CD4-positive, alpha-beta memory T cell (primary cell): ENCODE data around the gene CORO7. TPM values are rescaled to one million over a fixed set of nuclear protein-coding genes. Genes with fewer than 3 reads are reported as not detected.

Experiments
- CTCF ChIA-PET: fragments of 350-600 bp; sonication (Branson Sonifier 250); formaldehyde crosslinking; loops from one replicate; lab custom pipeline; 2021; ENCODE audit warnings: inconsistent platforms; ENCODE audit not compliant: partially characterized antibody; lab: Charles Lee
- POLR2A ChIA-PET: fragments of 350-600 bp; sonication (Branson Sonifier 250); formaldehyde crosslinking; loops from one replicate; lab custom pipeline; 2021; ENCODE audit not compliant: partially characterized antibody; lab: Charles Lee
- DNase-seq, 5 donors: peaks; one replicate each; pipeline versions ENCODE4 v3.0.0 to v3.0.0-alpha.2; 2020 to 2022; ENCODE audit warnings: mixed read lengths in 1 of 5
- H3K27ac ChIP-seq: one replicate; pipeline ENCODE4 v1.7.0; 2013; ENCODE audit warnings: low read depth, low read length
- H3K27me3 ChIP-seq: 2 replicates; pipeline ENCODE4 v1.7.0; 2013; ENCODE audit warnings: mild to moderate bottlenecking, low read length, moderate library complexity; ENCODE audit not compliant: insufficient read depth
- H3K36me3 ChIP-seq: 2 replicates; pipeline ENCODE4 v1.7.0; 2013; ENCODE audit warnings: mild to moderate bottlenecking, low read length, moderate library complexity; ENCODE audit not compliant: insufficient read depth
- H3K4me1 ChIP-seq: 2 replicates; pipeline ENCODE4 v1.7.0; 2013; ENCODE audit warnings: mild to moderate bottlenecking, low read length, moderate library complexity; ENCODE audit not compliant: insufficient read depth
- H3K4me3 ChIP-seq, 2 donors: one replicate each; pipeline ENCODE4 v1.7.0; 2013; ENCODE audit warnings: low read length in 2 of 2, mild to moderate bottlenecking in 1 of 2
- H3K9me3 ChIP-seq, 2 donors: one replicate each; pipeline ENCODE4 v1.7.0; 2013; ENCODE audit warnings: low read length in 2 of 2, control low read depth in 1 of 2; ENCODE audit not compliant: control insufficient read depth in 1 of 2
- H3K27ac Mint-ChIP-seq, 7 donors: one replicate each; pipeline ENCODE4 v1.8.0; 2020 to 2021; ENCODE audit warnings: mixed read lengths in 7 of 7, mild to moderate bottlenecking in 6 of 7, inconsistent platforms in 3 of 7, moderate library complexity in 3 of 7
- H3K27me3 Mint-ChIP-seq, 2 donors: one replicate each; pipeline ENCODE4 v1.8.0; 2020 to 2021; ENCODE audit warnings: mixed read lengths in 2 of 2
- H3K36me3 Mint-ChIP-seq, 2 donors: one replicate each; pipeline ENCODE4 v1.8.0; 2020 to 2021; ENCODE audit warnings: mixed read lengths in 2 of 2, inconsistent platforms in 1 of 2, mild to moderate bottlenecking in 1 of 2
- H3K4me1 Mint-ChIP-seq, 4 donors: one replicate each; pipeline ENCODE4 v1.8.0; 2020 to 2021; ENCODE audit warnings: mixed read lengths in 4 of 4, mild to moderate bottlenecking in 1 of 4
- H3K4me3 Mint-ChIP-seq, 8 donors: one replicate each; pipeline ENCODE4 v1.8.0; 2020 to 2021; ENCODE audit warnings: mixed read lengths in 8 of 8, mild to moderate bottlenecking in 7 of 8, moderate library complexity in 6 of 8, inconsistent platforms in 3 of 8
- H3K9me3 Mint-ChIP-seq, 8 donors: one replicate each; pipeline ENCODE4 v1.8.0; 2020 to 2021; ENCODE audit warnings: mixed read lengths in 8 of 8, mild to moderate bottlenecking in 5 of 8, inconsistent platforms in 3 of 8, moderate library complexity in 1 of 8
- intact Hi-C: fragments of 100-400 bp; cut with micrococcal nuclease; formaldehyde crosslinking; loops from one replicate; pipeline ENCODE4 v1.15.1; 2023
- polyA plus RNA-seq, 2 donors: library from polyadenylated mRNA; unstranded; fragments of 300-500 nt; fragmentation: Illumina TruSeq; gene quantifications; one replicate each; pipeline ENCODE4 v1.2.3, GENCODE V29; 2021
- total RNA-seq, 2 experiments: library from RNA; stranded (reverse); gene quantifications; one replicate each; pipeline ENCODE4 v1.2.3, GENCODE V29; 2021

The CORO7 gene
- total and polyA plus RNA-seq, 4 experiments from 2014 or later, result 48.2 to 184 (median 157) TPM

DNA sequence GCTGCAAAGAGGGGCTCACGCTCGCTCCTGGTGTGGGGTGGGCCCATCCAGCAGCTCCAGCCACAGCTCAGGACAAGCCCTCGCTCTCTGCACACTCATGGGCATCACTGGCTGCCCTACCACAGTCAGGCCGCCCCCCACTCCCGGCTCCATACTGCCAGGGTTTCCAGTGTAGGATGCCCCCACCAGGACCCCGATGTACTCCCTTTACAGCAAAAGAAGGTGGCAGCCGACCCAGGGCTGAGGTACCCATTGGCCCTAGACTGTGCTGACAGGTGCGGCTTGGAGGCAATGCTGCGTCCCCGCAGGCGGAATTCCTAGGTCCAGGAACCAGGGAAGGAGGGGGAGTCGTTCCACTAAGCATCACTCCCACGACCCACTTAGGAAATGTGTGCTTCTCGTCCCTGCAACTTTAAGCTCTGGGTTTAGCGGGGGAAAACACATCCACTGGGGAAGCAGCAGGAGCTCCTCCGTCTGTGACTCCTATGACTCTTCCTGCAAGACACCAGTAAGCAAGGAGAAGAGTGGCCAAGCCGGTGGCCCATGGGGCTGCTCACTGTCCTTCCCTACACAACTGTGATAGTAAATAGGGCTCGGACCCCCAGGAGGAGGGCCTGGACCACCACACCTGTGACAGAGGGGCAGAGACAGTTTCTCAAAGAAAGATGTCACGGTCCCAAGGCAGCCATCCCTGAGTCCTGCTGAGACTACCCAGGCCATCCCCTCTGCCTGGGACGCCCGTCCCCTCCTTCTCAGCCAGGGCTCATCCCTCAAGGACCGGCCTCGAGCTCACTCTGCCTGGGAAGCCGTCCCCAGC lies 13.1 kb downstream of the CORO7 start:
- DNase-seq, result peak in 1 of 5 donors; percentile 43
- peaks cover 19 to 36% (median 24%) of the 10 kb centered on the region in 4 donors for H3K4me1 Mint-ChIP-seq
- no peaks in the 10 kb centered on the region for H3K27me3 Mint-ChIP-seq
- H3K36me3 Mint-ChIP-seq, result peaks cover 34 to 73% of the 10 kb centered on the region in 2 donors
- intact Hi-C loops, result loop anchor here (2.0 kb wide), 1 partner anchor 115 kb away; no protein-coding TSS in a partner anchor
- Histone ChIP-seq H3K27me3 (no peaks in the 10 kb centered on the region), H3K27ac (no peak overlapping the region), H3K4me3 (no peak overlapping the region), H3K9me3 (no peaks in the 10 kb centered on the region), H3K4me1 (no peaks in the 10 kb centered on the region), H3K36me3 (peaks cover 79% of the 10 kb centered on the region)
- ChIA-PET POLR2A (interaction anchor here (0.6 to 3.0 kb wide), 5 partner anchors 8 to 579 kb away, joined by 3 to 49 read pairs (median 3); partner anchors contain the start of genes CORO7 and PAM16), CTCF (interaction anchor here (0.6 to 3.9 kb wide), 33 partner anchors 10 to 193 kb away, joined by 3 to 50 read pairs (median 4); partner anchors contain the start of genes CORO7 and PAM16)
- peak overlapping the region in 4 of 7 donors; percentile 42 to 95 (median 82) for H3K27ac Mint-ChIP-seq
- H3K4me3 Mint-ChIP-seq, result no peak overlapping the region
- H3K9me3 Mint-ChIP-seq, result peaks cover 0 to 17% (median 0%) of the 10 kb centered on the region in 8 donors

DNA sequence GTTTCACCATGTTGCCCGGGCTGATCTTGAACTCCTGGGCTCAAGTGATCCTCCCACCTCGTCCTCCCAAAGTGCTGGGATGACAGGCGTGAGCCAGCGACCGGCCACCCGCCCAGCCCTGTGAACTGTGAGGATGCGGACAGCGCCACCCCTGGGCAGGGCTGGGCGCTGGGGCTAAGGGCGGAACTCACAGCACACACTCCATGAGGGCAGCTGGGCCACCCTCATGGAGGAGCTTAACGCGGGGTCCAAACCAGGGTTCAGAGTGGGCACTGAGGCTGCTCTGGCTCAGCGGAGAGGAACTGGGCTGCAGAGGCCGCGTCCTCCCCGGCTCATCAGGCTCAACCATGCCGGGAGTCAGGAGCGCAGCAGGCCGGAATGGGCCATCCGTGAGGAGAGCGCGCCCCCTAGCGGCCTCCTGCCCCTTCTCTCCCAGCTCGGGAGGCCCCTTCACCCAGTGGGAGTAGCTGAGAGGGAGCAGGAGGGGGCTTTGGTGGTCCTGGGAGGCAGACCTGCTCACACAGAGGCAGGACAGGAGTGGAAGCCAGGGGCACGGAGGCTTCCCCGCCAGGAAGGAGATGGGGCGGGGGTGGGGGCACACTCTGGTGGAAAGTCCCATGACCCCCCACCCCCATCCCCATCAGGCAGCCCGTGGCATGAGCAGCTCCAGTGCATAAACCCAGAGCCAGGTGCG lies 13.8 kb downstream of the CORO7 start:
- H3K4me1 ChIP-seq, result no peaks in the 10 kb centered on the region
- ChIA-PET CTCF (interaction anchor here (0.6 to 3.9 kb wide), 38 partner anchors 11 to 194 kb away, joined by 3 to 50 read pairs (median 4); partner anchors contain the start of genes CORO7 and PAM16), POLR2A (interaction anchor here (0.6 to 3.0 kb wide), 8 partner anchors 9 to 580 kb away, joined by 3 to 49 read pairs (median 3); partner anchors contain the start of genes CORO7 and PAM16)
- peak overlapping the region in 3 of 7 donors; percentile 41 to 87 (median 56) for H3K27ac Mint-ChIP-seq
- DNase-seq, result peak; percentile 51 to 63 (median 60)
- intact Hi-C loops, result loop anchor here (1.0 to 2.0 kb wide), 2 partner anchors 43 to 114 kb away; no protein-coding TSS in a partner anchor
- H3K9me3 ChIP-seq, result no peaks in the 10 kb centered on the region
- H3K36me3 ChIP-seq, result peaks cover 71% of the 10 kb centered on the region
- no peak overlapping the region for H3K4me3 ChIP-seq
- no peak overlapping the region for H3K27ac ChIP-seq
- no peaks in the 10 kb centered on the region for H3K27me3 Mint-ChIP-seq
- H3K4me3 Mint-ChIP-seq, result peak overlapping the region in 1 of 8 donors; percentile 36
- H3K9me3 Mint-ChIP-seq, result peaks cover 0 to 17% (median 0%) of the 10 kb centered on the region in 8 donors
- peaks cover 19 to 36% (median 24%) of the 10 kb centered on the region in 4 donors for H3K4me1 Mint-ChIP-seq
- no peaks in the 10 kb centered on the region for H3K27me3 ChIP-seq
- H3K36me3 Mint-ChIP-seq, result peaks cover 34 to 72% of the 10 kb centered on the region in 2 donors

GRCh38 chr16:4401510-4401909 lies 14.9 kb downstream of the CORO7 start:
- Mint-ChIP-seq H3K36me3 (peaks cover 30 to 71% of the 10 kb centered on the region in 2 donors), H3K27me3 (no peaks in the 10 kb centered on the region), H3K4me3 (peak overlapping the region in 2 of 8 donors; percentile 1 to 27), H3K27ac (peak overlapping the region in 6 of 7 donors; percentile 73 to 88 (median 81)), H3K9me3 (peaks cover 0 to 17% (median 0%) of the 10 kb centered on the region in 8 donors), H3K4me1 (peaks cover 19 to 36% (median 24%) of the 10 kb centered on the region in 4 donors)
- H3K27me3 ChIP-seq, result no peaks in the 10 kb centered on the region
- POLR2A ChIA-PET, result interaction anchor here (1.4 to 3.0 kb wide), 2 partner anchors 10 to 13 kb away, joined by 3 to 49 read pairs; partner anchors contain the start of gene CORO7
- intact Hi-C loops, result no loop called here
- CTCF ChIA-PET, result interaction anchor here (0.7 to 3.9 kb wide), 17 partner anchors 10 to 151 kb away, joined by 3 to 50 read pairs (median 7); partner anchors contain the start of genes CORO7 and PAM16
- peaks cover 71% of the 10 kb centered on the region for H3K36me3 ChIP-seq
- H3K4me1 ChIP-seq, result no peaks in the 10 kb centered on the region
- peak in 1 of 5 donors; percentile 39 for DNase-seq
- no peak overlapping the region for H3K27ac ChIP-seq
- H3K4me3 ChIP-seq, result no peak overlapping the region
- H3K9me3 ChIP-seq, result no peaks in the 10 kb centered on the region

DNA sequence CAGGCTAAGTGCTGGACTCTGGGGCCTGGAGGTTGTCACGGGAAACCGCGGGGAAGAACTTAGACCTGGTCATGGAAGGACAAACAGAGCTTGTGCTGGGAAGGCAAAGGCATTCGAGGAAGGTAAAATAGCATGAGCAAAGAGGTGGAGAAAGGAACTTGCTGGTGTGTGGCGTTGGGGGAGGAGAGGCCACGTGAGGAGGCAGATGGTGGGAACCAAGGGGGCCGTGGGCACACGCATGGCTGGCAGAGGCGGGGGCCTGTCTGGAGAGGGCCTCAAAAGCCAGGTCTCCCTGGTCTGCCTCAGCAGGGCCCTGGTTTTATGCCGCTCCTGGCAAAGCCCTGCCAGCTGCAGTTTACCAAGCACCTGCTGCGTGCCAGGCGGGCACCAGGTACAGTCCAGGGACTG lies 15.3 kb downstream of the CORO7 start:
- peak overlapping the region in 2 of 8 donors; percentile 23 to 46 for H3K4me3 Mint-ChIP-seq
- Histone ChIP-seq H3K27ac (no peak overlapping the region), H3K27me3 (no peaks in the 10 kb centered on the region), H3K36me3 (peaks cover 70% of the 10 kb centered on the region), H3K9me3 (no peaks in the 10 kb centered on the region), H3K4me1 (no peaks in the 10 kb centered on the region), H3K4me3 (no peak overlapping the region)
- POLR2A ChIA-PET, result no interaction called here
- H3K36me3 Mint-ChIP-seq, result peaks cover 34 to 71% of the 10 kb centered on the region in 2 donors
- H3K27me3 Mint-ChIP-seq, result no peaks in the 10 kb centered on the region
- DNase-seq, result peak in 1 of 5 donors; percentile 38
- H3K27ac Mint-ChIP-seq, result peak overlapping the region in 6 of 7 donors; percentile 13 to 88 (median 81)
- intact Hi-C loops, result no loop called here
- CTCF ChIA-PET, result interaction anchor here (0.6 to 3.9 kb wide), 7 partner anchors 9 to 69 kb away, joined by 3 to 20 read pairs (median 5); partner anchors contain the start of gene CORO7
- H3K4me1 Mint-ChIP-seq, result peaks cover 19 to 41% (median 25%) of the 10 kb centered on the region in 4 donors
- peaks cover 0 to 17% (median 0%) of the 10 kb centered on the region in 8 donors for H3K9me3 Mint-ChIP-seq

- H3K36me3 ChIP-seq, result peaks cover 67% of the 10 kb centered on the region
Observed at GRCh38 chr16:4399001-4399730, 17.2 kb downstream of the CORO7 start.

More at GRCh38 chr16:4399001-4399730, 17.2 kb downstream of the CORO7 start:
- Mint-ChIP-seq H3K27ac (peak overlapping the region in 5 of 7 donors; percentile 37 to 87 (median 57)), H3K36me3 (peaks cover 28 to 73% of the 10 kb centered on the region in 2 donors), H3K4me3 (peak overlapping the region in 1 of 8 donors; percentile 17), H3K4me1 (peaks cover 13 to 34% (median 21%) of the 10 kb centered on the region in 4 donors), H3K9me3 (peaks cover 0 to 13% (median 0%) of the 10 kb centered on the region in 8 donors), H3K27me3 (no peaks in the 10 kb centered on the region)
- H3K27me3 ChIP-seq, result no peaks in the 10 kb centered on the region
- H3K4me1 ChIP-seq, result no peaks in the 10 kb centered on the region
- no peak overlapping the region for H3K27ac ChIP-seq
- no peak overlapping the region for H3K4me3 ChIP-seq
- ChIA-PET POLR2A (interaction anchor here (0.6 to 0.7 kb wide), 2 partner anchors 37 to 60 kb away, joined by 3 read pairs; no protein-coding TSS in a partner anchor), CTCF (interaction anchor here (1.8 to 2.3 kb wide), 2 partner anchors 17 to 40 kb away, joined by 5 to 10 read pairs; partner anchors contain the start of gene CORO7)
- DNase-seq, result no peak
- intact Hi-C loops, result no loop called here
- no peaks in the 10 kb centered on the region for H3K9me3 ChIP-seq
